Stimulated activated CD4-positive, alpha-beta T cell treated with anti-CD3 and anti-CD28 coated beads, Interleukin-2, amount 100 ng/mL, for 4 hours (primary cell): ENCODE measurements around the gene MACROH2A1.

Experiments
- DNase-seq: peaks from one replicate; pipeline ENCODE4 v3.0.0-alpha.2; 2020; ENCODE audit warnings: low read depth

The MACROH2A1 gene

DNA sequence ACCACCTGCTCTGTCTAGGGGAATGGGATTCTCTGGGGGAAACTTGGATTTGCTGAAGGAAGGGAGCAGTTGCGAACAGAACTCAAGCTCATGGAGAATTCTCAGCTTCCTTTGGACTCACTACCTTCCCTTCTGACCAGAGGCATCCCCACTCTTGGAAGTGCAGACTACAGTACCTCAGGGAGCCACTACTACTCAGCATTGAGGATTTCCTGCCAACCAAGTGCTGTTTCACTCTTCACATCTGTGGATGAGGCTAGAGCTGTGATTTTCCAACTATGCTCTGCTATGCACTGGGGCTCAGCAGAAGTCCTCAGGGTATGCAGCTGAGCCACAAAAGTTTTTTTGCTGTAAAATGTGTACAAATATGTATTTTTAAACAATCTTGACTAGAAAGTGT is 43.9 kb downstream of the MACROH2A1 start:
- no peak for DNase-seq

DNA sequence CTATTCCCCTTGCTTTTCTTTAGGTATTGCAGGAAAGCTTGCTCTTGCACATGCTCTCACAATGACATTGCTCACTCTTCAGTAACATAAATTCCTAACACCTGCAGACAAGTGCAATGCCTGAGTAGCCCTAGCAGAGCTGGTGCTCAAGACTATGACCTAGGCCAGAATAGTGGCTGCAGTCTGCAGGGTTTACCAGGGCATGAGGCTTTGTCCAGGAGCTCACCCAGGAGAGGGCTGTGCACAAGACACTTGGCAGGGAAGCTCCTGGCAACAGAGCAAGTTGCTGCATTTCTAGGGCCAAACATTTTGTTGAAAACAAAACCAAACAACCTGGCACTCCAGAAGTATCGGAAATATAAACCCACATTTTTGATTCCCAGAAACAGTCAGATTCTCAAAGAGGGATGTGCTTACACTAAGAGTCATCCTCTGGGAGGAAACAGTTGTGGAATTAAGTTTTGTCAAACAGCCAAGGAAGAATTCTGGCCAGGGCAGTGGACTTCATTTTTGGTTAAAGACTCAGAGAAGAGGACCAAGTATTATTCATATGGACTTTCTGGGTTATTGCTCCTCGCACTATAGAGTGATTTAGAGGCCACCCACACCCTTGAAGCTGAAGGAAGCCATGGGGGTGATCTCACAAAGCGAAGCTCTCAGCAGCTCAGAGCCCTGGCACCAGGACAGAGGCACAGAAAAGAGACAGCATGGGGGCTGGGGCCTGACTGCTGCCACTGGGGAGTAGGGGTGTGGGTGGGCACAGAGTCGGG is 44.9 kb downstream of the MACROH2A1 start:
- no peak for DNase-seq

DNA sequence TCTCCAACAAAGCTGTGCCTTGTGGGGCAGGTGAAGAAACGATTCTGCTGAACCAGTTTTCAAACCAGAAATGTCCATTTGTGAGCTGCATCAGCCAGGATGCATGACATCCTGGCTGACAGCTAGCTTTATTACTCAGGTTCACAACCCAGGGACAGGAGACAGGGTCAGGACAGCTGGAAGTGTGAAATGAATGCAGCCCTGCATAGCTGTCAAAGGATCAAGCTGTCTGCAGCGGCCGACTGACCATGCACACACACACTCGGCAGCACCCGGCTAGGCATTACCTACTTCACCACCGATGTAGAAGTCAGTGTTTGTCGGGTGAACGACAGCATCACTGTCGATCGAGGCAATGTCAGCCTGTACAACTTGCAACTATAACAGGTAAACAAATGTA is 48.5 kb downstream of the MACROH2A1 start:
- no peak for DNase-seq

DNA sequence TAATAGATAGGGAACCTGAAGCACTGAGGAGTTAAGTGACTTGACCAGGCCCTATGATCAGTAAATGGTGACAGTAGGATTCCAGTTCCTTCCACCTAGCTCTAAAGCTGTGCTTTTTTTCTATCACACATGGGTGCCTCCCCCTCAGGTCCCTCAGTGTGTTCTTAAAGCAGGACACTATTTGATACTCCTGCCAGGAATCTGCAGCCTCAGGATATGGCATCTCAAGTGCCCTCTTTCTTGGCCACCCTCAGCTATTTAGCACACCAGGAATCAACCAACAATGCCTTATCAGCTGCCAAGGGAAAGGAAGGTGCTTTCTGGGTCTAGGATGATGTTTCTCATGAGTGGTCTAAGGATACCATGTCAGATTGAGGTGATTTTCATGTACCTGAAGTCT is 49.1 kb downstream of the MACROH2A1 start:
- DNase-seq, result no peak

DNA sequence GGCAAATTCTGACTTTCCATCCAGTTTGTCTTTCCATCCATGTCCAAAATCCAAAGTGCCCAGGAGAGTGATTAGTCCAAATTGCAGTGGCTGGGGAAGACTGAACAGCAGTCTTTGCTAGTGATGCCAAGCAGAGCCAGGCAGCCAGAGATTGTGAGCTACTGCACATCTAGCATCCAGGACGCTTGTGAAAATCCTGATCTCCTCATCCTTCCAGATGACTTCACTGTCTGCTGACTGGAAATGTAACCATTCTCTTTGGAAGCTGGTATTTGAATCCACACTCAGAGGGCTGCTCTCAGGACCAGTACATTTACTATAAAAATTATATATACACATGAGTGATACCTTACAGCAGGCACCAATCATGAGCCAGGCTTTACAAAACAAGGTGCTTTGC is 49.6 kb downstream of the MACROH2A1 start:
- no peak for DNase-seq

DNA sequence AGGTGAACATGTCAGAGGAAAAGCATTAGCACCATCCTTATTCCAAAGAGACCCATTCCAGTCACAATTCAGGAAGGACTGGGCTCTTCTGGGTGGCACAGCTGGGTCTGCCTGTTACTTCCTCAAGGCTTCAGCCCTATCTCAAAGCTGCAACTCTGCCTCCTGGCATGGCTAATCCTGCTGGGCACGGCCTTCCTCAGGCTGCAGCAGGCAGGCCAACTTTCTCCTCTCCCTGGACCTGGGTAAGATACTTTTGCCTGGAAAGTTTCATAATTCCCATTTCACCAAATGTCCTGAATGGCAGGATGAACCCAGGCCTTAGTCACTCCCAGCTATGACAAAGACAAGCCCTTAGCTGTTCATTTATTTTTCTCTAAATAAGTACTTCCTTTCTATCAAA is 50.1 kb downstream of the MACROH2A1 start:
- DNase-seq, result no peak

DNA sequence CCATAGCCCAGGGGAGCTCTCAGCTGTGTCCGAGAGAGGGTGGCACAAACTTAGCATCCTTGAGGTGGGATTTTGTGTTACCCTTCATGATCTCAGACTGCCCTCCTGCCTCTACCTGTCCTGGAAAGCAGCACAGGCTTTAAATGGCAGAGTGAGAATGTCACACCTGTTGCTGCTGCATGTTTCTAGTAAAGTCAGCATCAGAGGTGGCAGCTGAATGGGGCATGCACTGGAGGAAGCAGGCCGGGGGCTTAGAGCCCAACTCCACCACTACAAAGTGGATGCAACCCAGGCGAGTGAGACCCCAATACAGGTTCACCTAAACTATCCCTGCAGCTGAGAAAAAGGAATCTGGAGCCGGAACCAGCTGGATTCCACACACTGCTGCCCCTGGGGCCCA is 51.6 kb downstream of the MACROH2A1 start:
- DNase-seq, result no peak

DNA sequence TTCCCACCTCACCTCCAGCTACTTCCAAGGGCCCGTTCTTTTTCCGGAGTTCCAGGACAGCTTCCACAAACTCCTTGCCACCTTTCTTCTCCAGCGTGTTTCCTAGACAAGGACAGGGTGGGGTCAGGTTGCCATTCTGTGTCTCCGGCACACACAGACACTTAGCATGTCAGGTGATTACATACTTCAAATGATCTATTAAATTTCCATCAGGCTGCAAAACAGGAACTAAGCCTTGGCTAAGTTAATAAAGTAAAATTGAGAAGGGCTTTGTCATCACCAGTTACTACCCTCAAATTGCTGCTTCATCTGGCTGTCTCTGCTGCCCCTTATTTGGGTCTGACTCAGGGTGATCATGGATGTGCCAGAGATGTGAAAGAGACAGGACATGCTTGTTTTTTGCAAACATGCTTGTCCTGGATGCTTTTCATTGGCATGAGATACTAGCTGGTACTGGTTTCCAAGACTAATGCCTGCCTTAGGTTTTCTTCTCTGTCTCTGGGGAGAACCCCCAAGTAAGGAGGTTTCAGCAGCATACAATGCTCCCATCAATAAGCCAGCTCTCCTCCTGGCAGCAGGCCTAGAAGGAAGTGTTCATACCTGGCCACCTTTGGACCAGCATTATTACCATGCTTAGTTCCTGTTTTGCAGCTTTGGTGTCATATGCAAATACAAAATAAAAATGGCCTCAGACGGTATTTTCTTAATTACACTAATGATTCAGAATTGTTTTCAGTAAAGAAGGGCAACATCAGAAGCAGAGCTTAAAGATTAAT is 52.9 kb downstream of the MACROH2A1 start:
- no peak for DNase-seq

DNA sequence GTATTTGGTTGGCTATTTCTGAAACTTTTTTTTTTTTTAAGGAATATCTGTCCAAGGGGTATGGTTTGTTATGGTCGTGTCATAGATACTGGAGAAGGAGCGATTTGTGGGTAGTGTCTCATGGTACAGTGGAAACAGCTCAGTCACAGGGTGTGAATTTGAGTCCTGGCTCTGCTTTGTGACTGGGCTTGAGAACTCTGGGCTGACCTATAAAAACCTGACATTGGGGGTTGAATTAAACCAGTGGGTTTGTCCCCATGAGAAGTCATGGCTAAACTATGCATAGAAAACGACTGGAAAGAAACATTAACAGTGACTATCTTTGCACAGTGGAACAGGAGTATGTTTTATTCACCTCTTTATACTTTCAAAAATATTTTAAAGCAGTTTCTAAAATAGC is 54.7 kb downstream of the MACROH2A1 start:
- DNase-seq, result no peak

DNA sequence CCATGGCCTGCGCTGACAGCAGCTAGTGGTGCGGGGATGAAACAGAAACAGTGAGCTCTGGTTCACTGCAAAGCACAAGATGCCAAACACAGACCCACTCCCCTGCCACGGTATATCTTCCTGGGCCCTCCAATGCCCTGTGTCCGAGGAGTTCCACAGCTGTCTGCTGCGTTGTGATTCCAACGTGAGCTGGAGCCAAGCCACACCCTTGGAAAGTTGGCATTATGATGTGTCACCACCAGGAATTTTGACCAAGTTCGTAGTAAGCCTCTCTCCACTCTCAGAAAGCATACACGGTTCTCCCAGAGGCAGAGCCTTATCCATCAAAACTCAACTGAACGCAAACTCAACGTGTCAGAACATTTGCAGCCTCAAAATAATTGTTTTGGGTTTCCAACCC is 55.6 kb downstream of the MACROH2A1 start:
- DNase-seq, result no peak

DNA sequence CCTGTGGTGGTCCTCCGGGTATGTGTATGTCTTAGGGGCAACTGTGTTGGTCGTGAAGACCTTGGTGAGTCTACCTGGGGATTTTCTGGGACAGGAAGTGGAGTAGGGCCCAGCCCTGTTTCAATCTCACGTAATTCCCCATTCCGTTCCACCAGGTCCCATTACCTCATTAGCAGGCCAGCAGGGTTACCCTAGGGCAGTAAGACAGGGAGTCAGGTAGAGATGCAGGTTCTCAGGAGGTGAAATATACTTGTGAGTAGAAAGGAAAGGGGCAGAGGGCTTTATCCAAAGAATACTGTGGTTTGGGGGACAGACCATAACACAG is 56.5 kb downstream of the MACROH2A1 start:
- no peak for DNase-seq

DNA sequence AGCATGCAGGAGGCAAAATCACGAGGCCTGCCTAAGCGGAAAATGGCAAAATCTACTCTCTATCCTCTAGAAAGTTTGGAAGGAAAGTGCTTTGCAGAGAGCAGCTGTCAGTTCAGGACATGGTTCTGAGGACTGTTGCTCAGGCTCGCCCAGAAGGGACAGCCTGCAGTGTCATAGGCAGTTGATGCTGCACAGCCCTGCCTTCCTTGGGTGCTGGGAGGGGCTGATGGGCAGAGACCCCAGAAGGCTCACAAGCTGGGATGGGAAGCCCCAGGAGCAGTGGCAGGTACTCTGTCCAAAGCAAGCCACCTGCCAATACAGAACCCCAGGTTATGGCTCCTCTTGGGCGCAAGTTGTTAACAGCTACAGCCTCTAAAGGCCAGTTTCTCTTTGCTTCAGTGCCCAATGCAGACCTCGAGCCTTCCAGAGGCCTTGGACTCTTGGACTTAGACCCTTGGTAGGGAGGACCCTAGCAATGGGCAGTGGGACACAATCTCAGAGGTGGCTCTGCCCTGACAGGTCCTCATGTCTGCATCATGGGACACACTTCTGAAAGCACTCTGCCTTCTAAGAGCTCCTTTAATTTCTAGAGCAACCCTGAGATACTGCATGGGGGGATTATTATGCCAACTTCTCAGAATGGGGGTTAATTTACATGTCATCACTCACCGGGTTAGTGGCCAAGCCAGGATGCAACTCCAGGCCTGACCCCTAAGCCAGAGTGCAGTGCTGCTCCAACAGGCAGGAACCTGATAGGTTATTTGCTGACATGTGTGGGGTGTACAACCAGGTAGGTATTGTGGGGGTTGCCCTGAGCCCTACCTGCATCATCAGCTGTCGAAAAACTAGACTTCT is 57.1 kb downstream of the MACROH2A1 start:
- DNase-seq, result no peak

DNA sequence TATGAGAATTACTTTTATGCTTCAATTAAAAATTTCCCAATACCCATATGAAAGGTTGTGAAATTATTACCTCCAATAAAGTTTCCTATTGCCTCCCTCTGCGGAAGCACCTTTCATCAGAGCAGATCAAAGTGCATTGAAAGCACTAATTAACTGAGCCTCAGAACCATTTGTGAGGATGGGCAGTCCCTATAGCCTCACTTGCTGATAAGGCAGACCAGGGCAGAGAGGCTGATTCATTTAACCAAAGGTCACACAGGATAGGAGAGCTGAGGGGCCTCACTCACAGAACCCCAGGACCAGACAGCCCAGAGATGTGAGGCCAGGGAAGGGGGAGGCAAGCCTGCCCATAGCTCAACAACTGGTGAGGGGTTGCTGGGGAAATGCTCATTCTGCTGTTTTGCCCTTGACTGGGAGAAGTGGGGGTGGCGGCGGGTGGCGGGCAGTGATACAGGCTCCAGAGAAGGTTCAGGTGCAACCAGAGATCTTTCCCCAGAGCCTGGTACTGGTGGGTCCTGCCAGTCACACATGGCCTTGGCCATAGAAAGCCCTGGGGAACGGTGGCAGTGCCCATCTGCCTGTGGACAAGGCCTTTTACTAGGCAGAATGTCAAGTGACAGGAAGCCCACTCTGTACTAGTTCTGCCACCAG is 57.9 kb downstream of the MACROH2A1 start:
- no peak for DNase-seq

DNA sequence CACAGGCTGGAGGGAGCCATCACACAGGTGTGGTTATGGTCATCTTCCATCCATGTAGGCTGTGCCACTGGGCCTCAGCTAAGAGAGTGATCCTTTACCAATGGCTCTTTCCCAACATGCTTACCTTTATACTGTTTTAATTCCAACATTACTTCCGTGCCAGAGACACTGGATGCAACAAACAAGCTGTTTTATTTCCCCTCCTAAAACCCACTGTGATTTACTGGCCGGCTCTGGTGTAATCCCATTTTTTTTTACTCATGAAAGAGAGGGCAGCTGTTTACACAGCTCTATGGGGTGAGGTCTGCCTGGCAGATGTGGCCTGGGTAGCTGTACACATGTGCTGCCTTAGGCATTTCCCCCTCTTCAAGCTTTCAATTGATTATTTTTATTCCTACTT is 58.5 kb downstream of the MACROH2A1 start:
- DNase-seq, result no peak

DNA sequence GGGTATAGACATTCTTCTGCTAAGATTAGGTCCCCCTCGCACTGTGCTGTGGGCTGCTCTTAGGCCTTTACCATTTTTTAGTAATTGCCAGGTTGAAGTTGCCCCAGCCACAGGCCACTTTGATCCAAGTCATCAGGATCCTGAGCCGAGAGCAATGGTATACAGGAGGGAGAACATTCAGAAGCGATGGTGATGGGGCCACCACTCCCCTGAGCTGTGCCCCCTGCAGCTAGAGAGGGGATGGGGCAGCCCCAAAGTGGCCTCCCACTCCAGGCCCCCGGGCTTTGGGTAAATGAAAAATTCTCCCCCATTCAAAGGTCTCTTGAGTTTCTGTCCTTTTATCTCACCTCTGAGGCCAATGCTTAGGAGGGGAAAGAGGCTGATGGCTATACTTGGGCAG is 59.4 kb downstream of the MACROH2A1 start:
- DNase-seq, result no peak

DNA sequence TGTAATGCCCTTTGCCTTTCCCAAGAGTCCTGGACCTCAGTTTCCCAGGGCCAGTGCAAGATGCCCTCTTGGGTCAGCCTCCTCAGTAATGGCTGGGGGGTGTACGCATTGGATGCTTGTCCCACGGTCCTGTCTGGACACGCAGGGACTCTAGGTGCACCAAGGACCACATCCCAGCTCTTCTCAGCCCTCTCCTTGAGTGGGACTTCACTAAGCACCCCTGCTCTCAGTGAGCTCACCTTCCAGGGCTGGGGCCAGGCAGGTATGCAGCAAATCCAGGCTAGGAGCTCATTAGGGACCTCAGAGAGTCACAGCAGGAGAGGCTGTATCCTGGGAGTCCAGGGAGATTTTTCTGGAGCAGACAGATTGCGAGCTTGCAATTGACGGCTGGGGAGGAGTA is 59.8 kb downstream of the MACROH2A1 start:
- DNase-seq, result no peak

DNA sequence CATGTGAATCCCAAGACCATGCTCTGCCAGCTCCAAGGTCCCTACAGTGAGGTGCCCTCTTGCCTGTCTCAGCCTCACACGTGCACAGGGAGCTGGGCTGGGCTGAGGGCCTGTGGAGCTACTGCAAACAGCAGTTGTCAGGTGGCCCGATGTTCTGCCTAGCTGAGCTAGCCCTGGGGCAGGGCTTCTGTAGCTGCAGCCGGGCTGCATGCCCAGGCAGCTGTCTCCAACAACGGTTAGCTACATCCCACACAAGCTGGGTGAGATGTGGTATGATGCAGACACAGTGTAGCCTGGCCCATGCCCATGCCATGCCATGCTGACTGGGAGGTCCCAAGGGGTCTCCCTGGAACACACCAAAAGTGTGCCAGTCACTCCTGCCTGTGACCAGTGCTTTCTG is 62.0 kb downstream of the MACROH2A1 start:
- no peak for DNase-seq

DNA sequence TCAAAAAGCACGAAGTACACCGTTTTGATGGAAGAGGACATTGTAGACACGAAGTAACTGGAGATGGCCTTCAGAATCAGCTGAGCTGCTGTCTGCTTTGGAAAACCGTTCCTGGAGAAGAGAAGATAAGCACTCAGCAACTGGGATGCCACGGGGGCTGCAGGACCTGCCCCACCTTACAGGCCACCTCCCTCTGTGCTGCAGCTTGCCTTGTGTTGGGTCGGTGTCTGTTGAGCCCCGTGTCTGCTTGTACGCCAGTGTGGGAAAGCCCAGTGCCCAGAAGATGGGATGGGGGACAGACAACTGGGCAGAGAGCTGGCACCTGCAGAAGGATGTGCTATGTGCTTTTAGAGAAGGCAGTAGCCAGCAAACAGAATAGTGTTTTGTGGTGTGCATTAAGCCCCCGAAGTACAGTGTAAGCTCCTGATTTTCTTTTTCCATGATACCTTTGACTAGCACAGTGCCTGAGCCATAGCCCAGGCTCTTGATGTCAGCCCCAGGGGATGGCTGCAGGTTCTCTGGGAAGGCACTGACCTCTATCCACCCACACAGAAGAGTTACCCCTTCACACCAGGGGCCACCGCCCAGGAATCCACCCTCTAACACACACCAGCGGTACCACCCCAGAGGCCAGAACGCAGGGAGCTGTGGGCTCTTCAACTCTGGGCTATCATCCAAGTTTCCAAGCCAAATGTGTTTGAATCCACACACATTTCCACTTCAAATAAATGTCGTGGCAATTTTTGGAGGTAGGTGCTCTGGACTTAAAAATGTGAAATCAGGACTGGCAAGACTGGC is 63.8 kb downstream of the MACROH2A1 start:
- DNase-seq, result no peak

DNA sequence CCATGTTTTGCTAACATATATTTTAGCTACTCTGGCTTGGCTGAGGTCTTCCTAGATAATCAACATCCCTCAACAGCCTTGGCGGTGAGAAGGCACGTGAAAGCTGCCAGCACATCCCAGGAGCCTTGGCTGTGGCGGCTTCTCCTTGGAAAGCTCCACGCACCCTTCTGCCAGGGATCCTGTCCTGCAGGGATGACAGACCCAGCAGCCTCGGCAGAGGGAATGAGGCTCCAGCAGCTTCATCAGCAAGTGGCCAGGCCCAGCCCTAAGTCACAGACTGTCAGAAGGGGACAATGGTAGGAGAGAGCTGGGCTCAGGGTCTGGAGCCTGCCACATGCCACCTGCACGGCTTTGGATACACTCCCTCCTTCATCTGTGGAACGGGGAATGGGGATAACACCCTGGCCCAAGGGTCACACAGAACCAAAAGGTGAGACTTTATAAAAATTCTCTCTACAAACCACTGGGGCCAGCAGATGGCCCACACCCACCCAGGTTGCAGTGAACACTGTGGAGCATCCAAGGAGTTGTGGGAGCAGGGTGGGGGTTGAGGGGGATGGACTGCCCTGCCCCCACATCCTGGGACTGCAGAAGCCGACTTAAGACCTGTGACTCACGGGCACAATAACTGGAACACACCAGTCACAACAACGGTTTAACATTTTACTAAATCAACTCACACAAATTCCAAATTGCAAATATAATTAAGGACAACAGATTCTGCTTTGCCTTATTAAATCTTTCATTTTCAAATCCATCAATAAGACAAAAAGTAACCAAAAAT is 65.1 kb downstream of the MACROH2A1 start:
- DNase-seq, result no peak

DNA sequence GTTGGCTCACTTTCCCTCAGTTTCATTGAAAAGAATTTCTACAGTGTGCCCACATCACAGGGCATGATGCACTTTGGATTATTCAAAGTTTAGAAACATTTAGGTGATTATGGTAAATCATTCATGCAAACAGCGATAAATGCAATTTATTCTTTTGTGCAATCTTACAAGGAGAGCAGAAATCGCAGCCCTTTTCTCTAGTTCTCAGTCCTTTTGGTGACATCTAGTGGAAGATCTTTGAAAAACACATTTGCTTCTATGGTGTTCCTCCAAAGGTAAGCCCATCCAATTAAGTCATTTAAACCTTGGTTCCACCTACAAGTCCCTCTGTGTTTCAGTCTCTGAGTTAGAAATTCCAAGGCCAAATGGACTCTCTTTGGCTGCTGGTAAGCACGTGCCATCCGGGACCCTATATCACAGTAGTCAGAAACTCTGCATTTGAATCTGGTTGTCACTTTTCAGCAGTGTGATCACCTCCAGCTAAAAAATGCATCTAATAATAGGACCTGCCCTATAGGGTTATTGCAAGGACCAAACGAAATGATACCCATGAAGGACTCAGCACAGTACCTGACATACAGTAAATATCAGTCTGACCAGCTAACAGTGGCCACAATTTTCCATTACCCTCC is 66.4 kb downstream of the MACROH2A1 start:
- DNase-seq, result no peak
